Activated CD4-positive, alpha-beta T cell treated with anti-CD3 and anti-CD28 coated beads, Interleukin-2, amount 10 ng/mL, durations not matched to agents 7 days and 5 days (primary cell): ENCODE data around the gene RNU2-1. TPM values are rescaled to one million over a fixed set of nuclear protein-coding genes. Genes with fewer than 3 reads are reported as not detected.

ENCODE experiments used
- CTCF ChIA-PET: fragments of 350-600 bp; sonication (Branson Sonifier 250); formaldehyde crosslinking; loops from one replicate; lab custom pipeline; 2021; ENCODE audit warnings: antibody characterized with exemption; lab: Charles Lee
- POLR2A ChIA-PET: fragments of 350-600 bp; sonication (Branson Sonifier 250); formaldehyde crosslinking; loops from one replicate; lab custom pipeline; 2021; ENCODE audit warnings: antibody characterized with exemption; lab: Charles Lee
- DNase-seq: peaks from one replicate; pipeline ENCODE4 v3.0.0-alpha.2; 2020
- H3K27ac Mint-ChIP-seq: one replicate; pipeline ENCODE4 v1.8.0; 2021; ENCODE audit warnings: mild to moderate bottlenecking, moderate library complexity, mixed read lengths
- H3K27me3 Mint-ChIP-seq: one replicate; pipeline ENCODE4 v1.8.0; 2021; ENCODE audit warnings: mixed read lengths
- H3K36me3 Mint-ChIP-seq: one replicate; pipeline ENCODE4 v1.8.0; 2021; ENCODE audit warnings: low read depth, mixed read lengths
- H3K4me1 Mint-ChIP-seq: one replicate; pipeline ENCODE4 v1.8.0; 2021; ENCODE audit warnings: mixed read lengths
- H3K4me3 Mint-ChIP-seq: one replicate; pipeline ENCODE4 v1.8.0; 2021; ENCODE audit warnings: mild to moderate bottlenecking, moderate library complexity, mixed read lengths
- H3K9me3 Mint-ChIP-seq: one replicate; pipeline ENCODE4 v1.8.0; 2021; ENCODE audit warnings: mixed read lengths
- total RNA-seq, 2 experiments: library from RNA; stranded (reverse); gene quantifications; one replicate each; pipeline ENCODE4 v1.2.3, GENCODE V29; 2021

Gene RNU2-1
- total RNA-seq, 2 experiments from 2014 or later, result 5,823 to 8,052 TPM

DNA sequence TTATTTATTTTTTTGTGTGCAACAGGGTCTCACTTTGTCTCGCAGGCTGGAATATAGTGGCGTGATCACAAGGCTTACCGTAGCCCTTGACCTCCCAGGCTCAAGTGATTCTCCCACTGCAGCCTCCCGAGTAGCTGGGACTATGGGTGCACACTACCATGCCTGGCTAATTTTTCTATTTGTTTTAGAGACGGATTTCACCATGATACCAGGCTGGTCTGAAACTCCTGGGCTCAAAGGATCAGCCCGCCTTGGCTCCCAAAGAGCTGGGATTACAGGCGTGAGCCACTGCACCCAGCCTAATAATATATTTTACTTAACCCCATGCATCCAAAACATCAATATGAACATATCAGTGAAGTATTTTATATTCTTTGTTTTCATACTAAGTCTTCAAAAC is 7.4 kb downstream of the RNU2-1 start:
- no peak for DNase-seq
- H3K36me3 Mint-ChIP-seq, result peaks cover 2% of the 10 kb centered on the region
- no peak overlapping the region for H3K4me3 Mint-ChIP-seq
- H3K4me1 Mint-ChIP-seq, result peaks cover 6% of the 10 kb centered on the region
- ChIA-PET CTCF (interaction anchor here (0.9 to 1.6 kb wide), 4 partner anchors 9 to 258 kb away, joined by 3 to 7 read pairs (median 3); partner anchors contain the start of genes DHX8 and TMEM106A), POLR2A (interaction anchor here (0.5 to 0.7 kb wide), 2 partner anchors 90 to 115 kb away, joined by 3 to 5 read pairs; no protein-coding TSS in a partner anchor)
- H3K9me3 Mint-ChIP-seq, result no peaks in the 10 kb centered on the region
- no peaks in the 10 kb centered on the region for H3K27me3 Mint-ChIP-seq
- no peak overlapping the region for H3K27ac Mint-ChIP-seq

DNA sequence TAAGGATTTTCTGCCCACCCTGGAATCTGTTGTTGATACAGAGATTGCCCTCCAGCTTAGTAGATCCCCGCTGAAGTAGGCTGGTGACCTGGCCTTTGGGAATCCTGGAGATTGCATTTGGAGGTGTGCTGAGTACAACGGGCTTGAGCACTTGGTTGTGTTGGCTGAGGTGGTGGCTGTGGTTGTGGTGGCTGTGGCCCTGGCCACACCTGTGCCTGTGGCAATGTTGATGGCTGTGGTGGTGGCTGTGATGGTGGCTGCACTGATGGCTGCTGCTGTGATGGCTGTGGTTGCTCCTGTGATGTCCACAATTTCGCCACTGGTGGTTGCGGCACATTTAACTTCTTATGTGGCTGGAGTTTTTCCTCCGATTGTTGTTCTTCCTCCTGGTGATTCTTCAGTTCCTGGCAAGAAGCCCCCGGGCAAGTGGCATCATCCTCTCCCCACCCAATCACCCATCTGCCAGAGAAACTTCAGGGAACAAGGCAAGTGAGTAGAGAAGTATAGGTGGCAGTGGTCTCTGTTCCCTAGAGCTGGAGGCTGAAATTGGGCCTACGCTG is 9.6 kb downstream of the RNU2-1 start:
- DNase-seq, result no peak
- no peaks in the 10 kb centered on the region for H3K27me3 Mint-ChIP-seq
- peaks cover 8% of the 10 kb centered on the region for H3K4me1 Mint-ChIP-seq
- CTCF ChIA-PET, result interaction anchor here (1.1 to 1.2 kb wide), 2 partner anchors 8 to 12 kb away, joined by 3 to 4 read pairs; partner anchors contain the start of gene TMEM106A
- peaks cover 4% of the 10 kb centered on the region for H3K36me3 Mint-ChIP-seq
- no peak overlapping the region for H3K4me3 Mint-ChIP-seq
- H3K27ac Mint-ChIP-seq, result no peak overlapping the region
- POLR2A ChIA-PET, result no interaction called here
- H3K9me3 Mint-ChIP-seq, result no peaks in the 10 kb centered on the region

DNA sequence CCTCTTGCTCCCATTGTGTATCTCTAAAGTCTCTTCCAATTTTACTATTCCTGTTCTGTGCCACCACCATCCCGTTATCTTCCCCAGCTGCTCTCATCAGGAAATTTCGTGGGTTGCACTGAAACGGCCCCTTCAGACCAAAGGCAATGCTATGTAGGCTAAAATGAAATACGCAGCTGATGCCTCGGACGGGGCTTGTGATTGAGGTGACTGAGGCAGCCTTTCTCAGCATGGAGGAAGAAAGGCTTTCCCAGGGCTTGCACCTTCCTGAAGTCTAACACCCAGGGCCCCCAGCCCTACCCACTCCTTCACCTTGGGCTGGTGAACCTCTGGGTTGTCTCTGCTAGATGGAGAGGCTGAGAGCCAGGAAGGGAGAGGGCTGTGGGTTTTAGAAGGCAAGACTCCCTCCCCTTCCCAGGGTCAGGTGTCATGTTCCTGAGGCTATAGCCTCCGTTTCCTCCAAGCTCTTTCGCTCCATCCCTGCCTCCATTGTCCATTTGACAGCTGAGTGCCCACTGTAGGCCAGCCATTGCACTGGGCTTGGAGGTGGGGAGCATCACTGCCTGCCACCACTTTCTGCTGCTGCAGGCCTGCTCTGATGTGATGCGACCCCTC is 13.2 kb downstream of the RNU2-1 start:
- POLR2A ChIA-PET, result no interaction called here
- Mint-ChIP-seq H3K36me3 (peaks cover 14% of the 10 kb centered on the region), H3K27ac (no peak overlapping the region), H3K9me3 (no peaks in the 10 kb centered on the region), H3K27me3 (no peaks in the 10 kb centered on the region), H3K4me3 (no peak overlapping the region), H3K4me1 (peaks cover 28% of the 10 kb centered on the region)
- no peak for DNase-seq
- CTCF ChIA-PET, result no interaction called here

DNA sequence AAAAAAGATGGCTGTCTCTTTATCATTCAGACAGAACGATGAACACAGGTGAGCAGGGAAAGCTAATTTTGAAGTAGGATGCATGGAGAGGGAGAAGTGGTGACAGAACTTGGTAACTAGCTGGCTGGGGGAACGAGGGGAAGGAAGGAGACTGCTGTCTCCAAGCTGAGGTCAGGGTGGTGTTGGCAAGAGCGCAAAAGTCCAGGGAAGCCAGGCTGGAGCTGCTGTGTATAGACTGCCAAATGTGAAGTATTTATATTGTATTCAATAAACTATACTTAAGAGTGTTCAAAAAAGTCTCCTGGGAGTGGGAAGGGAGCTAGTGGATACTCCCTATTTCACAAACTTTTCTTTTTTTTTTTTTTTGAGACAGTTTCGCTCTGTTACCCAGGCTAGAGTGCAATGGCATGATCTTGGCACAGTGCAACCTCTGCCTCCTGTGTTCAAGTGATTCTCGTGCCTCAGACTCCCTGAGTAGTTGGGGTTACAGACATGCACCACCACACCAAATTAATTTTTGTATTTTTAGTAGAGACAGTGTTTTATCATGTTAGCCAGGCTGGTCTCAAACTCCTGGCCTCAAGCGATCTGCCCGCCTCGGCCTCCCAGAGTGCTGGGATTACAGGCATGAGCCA is 13.9 kb downstream of the RNU2-1 start:
- H3K36me3 Mint-ChIP-seq, result peaks cover 18% of the 10 kb centered on the region
- no peaks in the 10 kb centered on the region for H3K9me3 Mint-ChIP-seq
- ChIA-PET POLR2A (no interaction called here), CTCF (interaction anchor here (0.6 to 1.2 kb wide), 3 partner anchors 25 to 223 kb away, joined by 3 to 4 read pairs (median 4); no protein-coding TSS in a partner anchor)
- no peak overlapping the region for H3K4me3 Mint-ChIP-seq
- H3K27ac Mint-ChIP-seq, result peak overlapping the region; percentile 2
- peaks cover 28% of the 10 kb centered on the region for H3K4me1 Mint-ChIP-seq
- H3K27me3 Mint-ChIP-seq, result no peaks in the 10 kb centered on the region
- no peak for DNase-seq

DNA sequence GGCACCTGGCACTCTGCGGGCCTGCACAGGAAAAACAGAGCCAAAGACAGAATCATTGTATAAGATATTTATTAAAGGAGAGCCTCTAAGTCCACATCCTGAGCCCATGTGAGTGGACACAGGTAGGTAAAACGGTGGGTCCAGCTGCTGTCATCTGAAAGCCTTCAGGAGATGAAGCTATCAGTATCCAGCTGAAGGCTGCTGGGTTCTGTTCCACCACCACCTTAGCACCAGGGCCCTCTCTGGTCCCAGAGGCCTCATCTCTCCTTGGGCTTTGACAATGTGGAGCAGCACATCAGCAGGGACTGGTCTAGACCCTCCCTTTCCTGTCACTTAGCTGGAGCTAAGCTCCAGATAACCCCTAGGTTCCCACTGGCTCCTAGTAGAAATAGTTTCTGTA is 14.8 kb downstream of the RNU2-1 start:
- Mint-ChIP-seq H3K9me3 (no peaks in the 10 kb centered on the region), H3K27ac (no peak overlapping the region), H3K27me3 (no peaks in the 10 kb centered on the region), H3K36me3 (peaks cover 21% of the 10 kb centered on the region), H3K4me3 (no peak overlapping the region), H3K4me1 (peaks cover 25% of the 10 kb centered on the region)
- POLR2A ChIA-PET, result no interaction called here
- no peak for DNase-seq
- CTCF ChIA-PET, result interaction anchor here (1.2 kb wide), 1 partner anchor 24 kb away, joined by 3 read pairs; no protein-coding TSS in a partner anchor

DNA sequence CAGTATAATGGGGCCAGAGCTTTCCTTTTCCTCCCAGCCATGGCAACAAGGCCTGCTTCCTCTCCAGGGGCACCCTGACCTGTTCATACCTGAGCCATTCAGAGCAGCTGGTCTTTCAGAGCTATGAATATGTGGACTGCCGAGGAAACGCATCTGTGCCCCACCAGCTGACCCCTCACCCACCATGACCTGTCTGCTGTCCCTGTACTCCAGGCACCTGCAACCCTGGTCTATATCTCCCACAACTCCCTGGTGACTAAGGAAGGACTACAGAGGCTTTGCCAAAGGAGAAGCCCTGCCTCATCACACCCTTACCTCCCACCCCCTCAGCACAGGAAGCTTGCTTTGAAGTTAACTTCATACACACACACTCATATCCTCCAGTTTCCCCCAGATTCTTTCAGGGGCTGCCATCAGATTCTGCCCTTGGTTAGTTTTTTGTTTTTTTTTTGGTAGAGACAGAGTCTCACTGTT is 16.1 kb downstream of the RNU2-1 start:
- ChIA-PET POLR2A (interaction anchor here (1.5 kb wide), 1 partner anchor 98 kb away, joined by 3 read pairs; no protein-coding TSS in a partner anchor), CTCF (interaction anchor here (0.6 to 1.0 kb wide), 4 partner anchors 9 to 1211 kb away, joined by 3 to 4 read pairs (median 4); no protein-coding TSS in a partner anchor)
- no peak overlapping the region for H3K4me3 Mint-ChIP-seq
- H3K27ac Mint-ChIP-seq, result peak overlapping the region; percentile 67
- DNase-seq, result no peak
- H3K9me3 Mint-ChIP-seq, result no peaks in the 10 kb centered on the region
- peaks cover 37% of the 10 kb centered on the region for H3K4me1 Mint-ChIP-seq
- H3K27me3 Mint-ChIP-seq, result no peaks in the 10 kb centered on the region
- H3K36me3 Mint-ChIP-seq, result peaks cover 21% of the 10 kb centered on the region

DNA sequence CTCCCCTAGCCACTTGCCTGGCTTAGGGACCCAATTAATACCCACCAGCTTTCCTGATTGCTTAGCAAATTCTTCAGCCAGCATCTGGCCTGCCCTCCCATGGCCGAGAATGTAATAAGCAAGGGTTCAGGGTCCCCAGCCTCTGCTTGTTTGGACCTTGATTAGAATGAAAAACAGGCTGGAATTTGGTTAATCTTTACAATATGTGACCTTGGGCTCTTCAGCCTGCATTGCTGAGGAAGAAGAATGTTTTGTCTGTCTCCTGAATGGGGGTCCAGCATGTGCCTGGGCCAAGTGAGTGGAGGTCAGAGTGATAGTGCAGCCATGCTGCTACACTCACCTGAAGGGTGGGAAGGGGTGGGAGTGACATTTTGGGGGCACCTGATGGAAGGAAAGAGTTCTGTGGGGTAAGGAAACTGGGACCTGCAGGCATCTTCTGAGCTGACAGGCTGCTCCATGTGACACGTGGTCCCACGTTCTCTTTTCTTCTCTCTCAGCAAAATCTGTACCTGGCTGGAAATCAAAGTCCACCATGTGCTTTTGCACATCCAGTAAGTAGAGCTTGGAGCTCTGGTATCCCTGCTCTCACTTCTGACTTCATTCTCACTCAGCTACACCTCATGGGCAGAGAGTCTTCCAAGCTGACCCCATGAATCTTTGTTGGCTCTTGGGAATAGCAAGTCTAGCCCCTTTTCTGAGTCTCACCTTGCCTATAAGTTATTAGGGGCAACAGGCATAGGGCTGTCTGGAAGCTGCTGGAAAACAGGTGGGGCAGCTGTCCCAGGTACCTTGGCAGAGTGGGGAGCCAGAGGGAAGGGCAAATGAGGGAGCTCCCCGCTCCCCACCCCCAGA is 16.8 kb downstream of the RNU2-1 start:
- ChIA-PET CTCF (interaction anchor here (0.6 to 1.1 kb wide), 5 partner anchors 8 to 1211 kb away, joined by 3 to 4 read pairs (median 3); no protein-coding TSS in a partner anchor), POLR2A (interaction anchor here (1.5 kb wide), 1 partner anchor 98 kb away, joined by 3 read pairs; no protein-coding TSS in a partner anchor)
- no peak for DNase-seq
- Mint-ChIP-seq H3K36me3 (peaks cover 21% of the 10 kb centered on the region), H3K4me3 (no peak overlapping the region), H3K4me1 (peaks cover 43% of the 10 kb centered on the region), H3K9me3 (no peaks in the 10 kb centered on the region), H3K27me3 (no peaks in the 10 kb centered on the region), H3K27ac (peak overlapping the region; percentile 67)

DNA sequence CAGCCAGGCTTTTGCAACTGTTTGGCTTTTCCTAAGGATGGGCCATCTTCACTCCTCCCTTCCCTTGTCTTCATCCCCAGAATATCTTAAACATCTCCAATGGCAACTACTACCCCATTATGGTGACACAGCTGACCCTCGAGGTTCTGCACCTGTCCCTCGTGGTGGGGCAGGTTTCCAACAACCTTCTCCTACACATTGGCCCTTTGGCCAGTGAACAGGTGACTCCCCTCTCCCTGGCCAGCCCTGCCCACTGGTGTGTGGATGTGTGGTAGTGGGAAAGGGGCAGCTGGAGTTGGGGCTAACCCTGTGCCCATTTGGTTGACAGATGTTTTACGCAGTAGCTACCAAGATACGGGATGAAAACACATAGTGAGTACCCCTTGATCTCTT is 17.4 kb downstream of the RNU2-1 start:
- no peaks in the 10 kb centered on the region for H3K27me3 Mint-ChIP-seq
- H3K4me1 Mint-ChIP-seq, result peaks cover 44% of the 10 kb centered on the region
- no peak for DNase-seq
- ChIA-PET POLR2A (no interaction called here), CTCF (interaction anchor here (1.1 kb wide), 1 partner anchor 8 kb away, joined by 3 read pairs; no protein-coding TSS in a partner anchor)
- H3K9me3 Mint-ChIP-seq, result no peaks in the 10 kb centered on the region
- no peak overlapping the region for H3K4me3 Mint-ChIP-seq
- H3K36me3 Mint-ChIP-seq, result peaks cover 21% of the 10 kb centered on the region
- no peak overlapping the region for H3K27ac Mint-ChIP-seq

DNA sequence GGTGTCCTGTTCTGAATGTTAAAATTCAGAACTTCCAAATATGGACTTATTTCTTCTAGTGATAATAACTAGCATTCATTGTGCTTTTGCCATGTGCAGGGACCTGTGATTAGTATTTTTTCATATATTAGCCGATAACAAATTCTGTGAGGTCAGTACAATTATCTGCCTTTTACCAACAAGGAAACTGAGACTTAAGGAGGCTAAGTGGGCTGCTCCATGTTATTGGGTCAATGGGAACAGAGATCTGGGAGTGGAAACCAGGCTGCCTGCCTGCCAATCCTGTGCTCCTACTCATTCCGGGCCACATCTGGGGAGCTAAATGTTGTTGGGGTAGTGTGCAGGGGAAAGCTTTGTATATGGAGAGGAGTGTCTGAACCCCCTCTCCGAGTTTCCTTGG is 18.4 kb downstream of the RNU2-1 start:
- Mint-ChIP-seq H3K4me3 (no peak overlapping the region), H3K27me3 (no peaks in the 10 kb centered on the region), H3K27ac (no peak overlapping the region), H3K36me3 (peaks cover 20% of the 10 kb centered on the region), H3K9me3 (no peaks in the 10 kb centered on the region), H3K4me1 (peaks cover 51% of the 10 kb centered on the region)
- ChIA-PET POLR2A (interaction anchor here (1.8 kb wide), 1 partner anchor 100 kb away, joined by 7 read pairs; no protein-coding TSS in a partner anchor), CTCF (no interaction called here)
- DNase-seq, result no peak

DNA sequence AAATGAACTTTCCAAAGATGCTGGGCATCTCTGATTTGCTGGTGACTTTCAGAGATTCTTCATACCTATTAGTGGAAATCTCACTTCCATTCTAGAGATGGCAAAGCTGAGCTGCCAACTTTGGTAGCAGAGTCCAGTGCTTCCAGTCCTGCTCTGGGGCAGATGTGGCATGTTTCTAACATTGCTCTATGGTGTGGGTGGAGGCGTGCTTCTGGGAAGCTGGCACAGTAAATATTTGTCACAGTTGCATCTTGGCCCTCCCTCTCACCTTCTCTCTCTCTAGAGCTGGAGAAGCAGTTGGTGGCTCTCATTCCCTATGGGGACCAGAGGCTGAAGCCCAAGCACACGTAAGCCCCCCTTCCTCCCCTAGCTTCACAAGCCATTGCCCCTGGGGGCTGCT is 20.2 kb downstream of the RNU2-1 start:
- CTCF ChIA-PET, result interaction anchor here (0.8 to 3.1 kb wide), 5 partner anchors 9 to 97 kb away, joined by 3 to 11 read pairs (median 7); no protein-coding TSS in a partner anchor
- Mint-ChIP-seq H3K4me3 (peak overlapping the region; percentile 95), H3K27me3 (no peaks in the 10 kb centered on the region), H3K36me3 (peaks cover 27% of the 10 kb centered on the region), H3K9me3 (no peaks in the 10 kb centered on the region), H3K27ac (peak overlapping the region; percentile 20), H3K4me1 (peaks cover 51% of the 10 kb centered on the region)
- POLR2A ChIA-PET, result interaction anchor here (1.0 to 2.7 kb wide), 4 partner anchors 9 to 102 kb away, joined by 3 to 17 read pairs (median 5); no protein-coding TSS in a partner anchor
- no peak for DNase-seq

DNA sequence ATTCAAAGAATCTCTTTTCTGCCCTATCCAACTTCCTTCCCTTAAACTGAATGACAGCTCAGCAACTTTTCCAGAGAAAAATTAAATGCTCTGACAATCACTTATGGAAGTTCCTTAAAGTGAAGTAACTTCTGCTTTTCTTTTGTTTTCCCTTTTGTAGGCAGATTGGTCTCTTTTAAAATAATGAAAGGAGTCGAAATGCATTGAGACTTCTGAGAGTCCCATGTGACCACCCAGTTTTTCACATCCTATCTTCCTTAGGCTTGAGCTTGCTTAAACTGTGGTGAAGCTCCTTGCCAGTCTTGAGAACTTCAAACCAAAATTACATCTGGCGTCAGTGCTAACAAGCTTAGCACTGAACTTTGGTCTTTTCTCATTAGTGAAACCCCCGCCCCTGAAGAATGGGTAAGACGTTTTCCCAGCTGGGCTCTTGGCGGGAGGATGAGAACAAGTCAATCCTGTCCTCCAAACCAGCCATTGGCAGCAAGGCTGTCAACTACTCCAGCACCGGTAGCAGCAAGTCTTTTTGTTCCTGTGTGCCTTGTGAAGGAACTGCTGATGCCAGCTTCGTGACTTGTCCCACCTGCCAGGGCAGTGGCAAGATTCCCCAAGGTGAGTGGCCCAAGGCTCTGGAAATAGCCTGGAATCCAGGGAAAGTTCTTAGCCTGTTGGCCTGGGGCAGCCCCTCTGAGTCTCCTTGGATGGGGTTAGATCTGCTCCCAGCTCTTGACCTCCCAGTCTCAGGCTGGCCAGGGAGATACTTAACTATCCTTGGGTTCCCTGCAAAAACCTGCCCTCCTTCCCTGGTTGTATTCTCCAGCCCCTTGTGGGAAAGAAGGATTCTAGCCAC is 20.9 kb downstream of the RNU2-1 start:
- peaks cover 34% of the 10 kb centered on the region for H3K36me3 Mint-ChIP-seq
- no peaks in the 10 kb centered on the region for H3K9me3 Mint-ChIP-seq
- H3K4me1 Mint-ChIP-seq, result peaks cover 49% of the 10 kb centered on the region
- no peaks in the 10 kb centered on the region for H3K27me3 Mint-ChIP-seq
- ChIA-PET CTCF (interaction anchor here (0.5 to 3.1 kb wide), 9 partner anchors 10 to 201 kb away, joined by 3 to 11 read pairs (median 5); no protein-coding TSS in a partner anchor), POLR2A (interaction anchor here (0.6 to 2.7 kb wide), 4 partner anchors 9 to 103 kb away, joined by 3 to 17 read pairs (median 4); no protein-coding TSS in a partner anchor)
- H3K4me3 Mint-ChIP-seq, result peak overlapping the region; percentile 95
- peak; percentile 9 for DNase-seq
- peak overlapping the region; percentile 87 for H3K27ac Mint-ChIP-seq
